Gastroesophageal sphincter (tissue), 3 donors: ENCODE data around the gene MRPS18A.

Experiments used
- CTCF ChIP-seq, 4 experiments: fragments of 200-600 bp in 2 of 4; fragments of 450-650 bp in 2 of 4; sonication (generic) in 1 of 4; IDR thresholded peaks; one replicate each; pipeline ENCODE4 v1.5.1; 2017 to 2019; ENCODE audit warnings: antibody characterized with exemption in 4 of 4, mild to moderate bottlenecking in 2 of 4, moderate library complexity in 2 of 4
- POLR2A ChIP-seq, 2 donors: fragments of 450-650 bp; IDR thresholded peaks; one replicate each; pipeline ENCODE4 v1.6.1; 2017; ENCODE audit warnings: antibody characterized with exemption in 2 of 2, mild to moderate bottlenecking in 2 of 2, moderate library complexity in 1 of 2
- POLR2AphosphoS5 ChIP-seq: sonication (generic); formaldehyde crosslinking; IDR thresholded peaks from one replicate; pipeline ENCODE4 v1.6.1; 2017; ENCODE audit warnings: antibody characterized with exemption

GRCh38 chr6:43710576-43710975 lies 23.0 kb upstream of the MRPS18A start:
- TF ChIP-seq CTCF (IDR thresholded peaks at IDR 0.05) (no peak), POLR2A (IDR thresholded peaks at IDR 0.05) (no peak), POLR2AphosphoS5 (no peak)
